Endothelial cell of umbilical vein (primary cell): ENCODE data around the gene TMC3.

Experiments used
- EZH2 ChIP-seq: IDR thresholded peaks from 2 replicates; pipeline ENCODE4 v1.6.1; 2012; ENCODE audit warnings: borderline replicate concordance, low read depth, mild to moderate bottlenecking, moderate library complexity, low read length, inconsistent platforms; ENCODE audit not compliant: severe bottlenecking
- GATA2 ChIP-seq: IDR thresholded peaks from 2 replicates; pipeline ENCODE4 v1.7.0; 2011; ENCODE audit warnings: low read depth, mild to moderate bottlenecking, moderate library complexity, mixed read lengths, low read length; ENCODE audit not compliant: insufficient read length, insufficient read depth
- JUN ChIP-seq: IDR thresholded peaks from 2 replicates; pipeline ENCODE4 v1.6.1; 2011; ENCODE audit warnings: borderline replicate concordance, low read depth; ENCODE audit not compliant: insufficient read length, insufficient read depth
- MYC ChIP-seq: IDR thresholded peaks from one replicate; pipeline ENCODE4 v1.6.1; 2011; ENCODE audit warnings: mild to moderate bottlenecking, low read depth, low read length
- POLR2A ChIP-seq: IDR thresholded peaks from 2 replicates; pipeline ENCODE4 v1.6.1; 2012; ENCODE audit warnings: low read depth, mild to moderate bottlenecking, control low read depth, low read length
- POLR2AphosphoS5 ChIP-seq: IDR thresholded peaks from 2 replicates; pipeline ENCODE4 v1.6.1; 2012; ENCODE audit warnings: low read depth, mild to moderate bottlenecking, control low read depth, low read length, moderate library complexity; ENCODE audit not compliant: insufficient read depth
- TF ChIP-seq, protein P1 (sequence below), 2 donors: IDR thresholded peaks; 1 replicate in 1 of 2; 2 replicates in 1 of 2; pipeline ENCODE4 v1.5.1; 2011; ENCODE audit warnings: low read length in 2 of 2, mild to moderate bottlenecking in 2 of 2, moderate library complexity in 2 of 2, control low read depth in 1 of 2, inconsistent platforms in 1 of 2, low read depth in 1 of 2; ENCODE audit not compliant: insufficient read depth in 1 of 2; ENCODE audit errors: extremely low read depth in 1 of 2

DNA sequence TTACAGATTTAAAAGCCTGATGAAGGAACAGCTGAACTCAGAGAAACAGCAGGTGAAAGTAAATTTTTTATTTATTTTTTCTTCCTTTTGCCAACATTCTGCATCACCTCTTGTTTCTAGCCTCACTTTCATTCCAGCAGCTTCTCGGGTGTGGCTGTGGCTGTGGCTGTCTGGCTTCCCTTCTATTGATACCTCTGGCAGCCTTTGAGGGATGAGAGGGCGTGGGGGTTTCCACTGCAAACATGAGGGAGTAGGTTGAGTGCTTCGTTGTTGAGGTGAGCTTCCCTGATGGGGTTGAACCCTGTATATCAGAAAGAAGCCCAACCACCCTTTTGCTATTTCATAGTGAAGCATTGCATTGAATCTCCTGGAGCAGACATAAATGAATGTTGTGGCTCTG, 6.2 kb upstream of the TMC3 start:
- TF ChIP-seq, protein P1, sequence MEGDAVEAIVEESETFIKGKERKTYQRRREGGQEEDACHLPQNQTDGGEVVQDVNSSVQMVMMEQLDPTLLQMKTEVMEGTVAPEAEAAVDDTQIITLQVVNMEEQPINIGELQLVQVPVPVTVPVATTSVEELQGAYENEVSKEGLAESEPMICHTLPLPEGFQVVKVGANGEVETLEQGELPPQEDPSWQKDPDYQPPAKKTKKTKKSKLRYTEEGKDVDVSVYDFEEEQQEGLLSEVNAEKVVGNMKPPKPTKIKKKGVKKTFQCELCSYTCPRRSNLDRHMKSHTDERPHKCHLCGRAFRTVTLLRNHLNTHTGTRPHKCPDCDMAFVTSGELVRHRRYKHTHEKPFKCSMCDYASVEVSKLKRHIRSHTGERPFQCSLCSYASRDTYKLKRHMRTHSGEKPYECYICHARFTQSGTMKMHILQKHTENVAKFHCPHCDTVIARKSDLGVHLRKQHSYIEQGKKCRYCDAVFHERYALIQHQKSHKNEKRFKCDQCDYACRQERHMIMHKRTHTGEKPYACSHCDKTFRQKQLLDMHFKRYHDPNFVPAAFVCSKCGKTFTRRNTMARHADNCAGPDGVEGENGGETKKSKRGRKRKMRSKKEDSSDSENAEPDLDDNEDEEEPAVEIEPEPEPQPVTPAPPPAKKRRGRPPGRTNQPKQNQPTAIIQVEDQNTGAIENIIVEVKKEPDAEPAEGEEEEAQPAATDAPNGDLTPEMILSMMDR (IDR thresholded peaks at IDR 0.05; ENCODE audit: extremely low read depth in 1 of 2, insufficient read depth in 1 of 2, low read depth in 1 of 2, low read length in 2 of 2): no peak
- no peak for TF ChIP-seq POLR2AphosphoS5
- no peak for TF ChIP-seq POLR2A
- no peak for TF ChIP-seq EZH2
- TF ChIP-seq GATA2: no peak
- TF ChIP-seq JUN: no peak
- no peak for TF ChIP-seq MYC
